NCI-H1694 (cell line): ENCODE data around the gene TIMM8B.
"Not testable (repeated sequence)": the region's sequence is repeated elsewhere in the genome, so short reads cannot be mapped to it uniquely, and the experiment has no call there.

Source experiments
- DNase-seq: peaks from one replicate; lab custom pipeline; 2025; lab: John Stamatoyannopoulos, UW

Gene TIMM8B, protein sequence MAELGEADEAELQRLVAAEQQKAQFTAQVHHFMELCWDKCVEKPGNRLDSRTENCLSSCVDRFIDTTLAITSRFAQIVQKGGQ

DNA sequence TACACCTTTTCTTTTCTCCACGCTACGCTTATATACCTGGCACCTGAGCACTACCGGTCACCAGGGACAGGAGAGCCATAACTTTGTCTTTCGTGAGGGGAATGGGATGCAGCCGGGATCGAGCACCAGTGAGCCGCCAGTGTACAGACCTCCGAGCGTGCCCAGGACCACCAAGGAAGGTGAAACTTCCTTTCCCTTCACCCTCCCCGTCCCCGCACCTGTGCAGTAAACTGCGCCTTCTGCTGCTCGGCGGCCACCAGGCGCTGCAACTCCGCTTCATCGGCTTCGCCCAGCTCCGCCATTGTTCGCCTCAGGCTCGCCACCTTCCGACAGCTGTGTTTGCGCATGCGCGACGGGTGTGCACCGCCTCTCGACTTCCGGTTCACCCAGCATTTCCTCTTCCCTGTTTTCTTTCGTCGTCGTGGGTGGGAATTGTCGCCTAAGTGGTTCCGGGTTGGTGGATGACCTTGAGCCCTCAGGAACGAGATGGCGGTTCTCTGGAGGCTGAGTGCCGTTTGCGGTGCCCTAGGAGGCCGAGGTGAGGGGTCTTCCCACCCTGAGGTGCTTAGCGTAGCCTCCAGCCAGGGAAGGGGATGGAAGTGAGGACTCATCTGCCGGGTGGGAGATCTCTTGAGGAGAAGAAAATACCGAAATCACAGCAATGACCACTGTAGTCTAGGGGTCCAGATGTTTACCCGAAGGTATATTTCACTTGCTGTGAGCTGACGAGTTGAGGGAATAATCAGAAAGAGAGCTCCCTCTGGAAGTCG is at the start of gene TIMM8B, which contains the start of gene SDHD:
TIMM8B (minus strand) TSS at position 335 of the 770 bp plus-strand sequence; CDS start at position 302, 33 bp downstream.
SDHD (plus strand) TSS at position 452 of the 770 bp plus-strand sequence; CDS start at position 487, 35 bp downstream.
- peak; percentile 50 for DNase-seq

DNA sequence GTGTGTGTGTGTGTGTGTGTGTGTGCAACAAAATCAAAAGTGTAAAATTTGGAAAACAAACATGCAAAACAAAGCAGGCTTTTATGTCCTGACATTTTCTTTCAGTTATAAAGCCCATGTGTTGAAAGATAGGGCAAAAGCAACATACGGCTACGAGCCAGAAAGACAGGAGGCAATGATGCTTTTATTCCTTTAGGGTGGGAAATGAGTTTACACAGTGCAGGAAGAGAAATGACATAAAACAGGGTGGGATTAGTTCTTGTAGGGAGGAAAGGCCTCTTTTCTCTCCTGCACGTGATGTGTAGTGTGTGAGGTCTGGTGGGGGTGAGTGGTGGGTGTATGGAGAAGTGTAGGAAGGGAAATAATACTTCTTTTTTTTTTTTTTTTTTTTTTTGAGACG is 47.9 kb upstream of the TIMM8B start:
- DNase-seq: no peak

DNA sequence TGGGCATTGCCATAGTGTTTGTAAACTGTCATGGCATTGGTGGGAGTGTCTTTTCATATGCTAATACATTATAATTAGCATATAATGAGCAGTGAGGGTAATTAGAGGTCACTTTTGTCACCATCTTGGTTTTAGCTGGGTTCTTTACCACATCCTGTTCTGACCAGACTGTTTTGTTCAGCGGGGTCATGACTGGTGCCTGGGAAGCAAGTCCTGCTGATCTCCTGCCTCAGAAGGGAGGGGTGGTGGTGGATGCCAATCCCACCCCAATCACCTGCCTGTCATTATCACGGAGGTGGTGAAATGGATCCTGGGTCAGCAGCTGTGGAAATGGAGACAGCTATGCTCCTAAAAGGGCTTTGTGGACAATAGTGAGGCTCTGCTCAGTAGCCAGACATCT is 46.2 kb upstream of the TIMM8B start:
- DNase-seq: no peak

DNA sequence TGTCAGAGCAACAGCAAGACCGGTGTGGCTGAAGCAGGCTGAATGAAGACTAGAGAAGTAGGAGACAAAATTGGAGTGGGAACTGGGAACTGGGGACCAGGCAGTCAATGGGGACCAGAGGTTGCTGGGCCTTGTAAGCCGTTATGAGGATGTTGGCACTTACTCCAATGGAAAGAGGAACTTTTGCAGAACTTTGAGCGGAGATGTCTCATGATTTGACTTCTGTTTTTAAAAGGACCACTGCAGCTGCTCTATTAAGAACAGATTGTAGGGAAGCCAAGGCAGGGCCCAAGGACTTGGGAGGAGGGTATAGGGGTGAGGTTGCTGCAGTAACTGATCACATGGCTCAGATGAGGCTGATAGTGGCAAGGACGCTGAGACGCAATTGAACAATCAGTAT is 43.1 kb upstream of the TIMM8B start:
- DNase-seq: no peak

DNA sequence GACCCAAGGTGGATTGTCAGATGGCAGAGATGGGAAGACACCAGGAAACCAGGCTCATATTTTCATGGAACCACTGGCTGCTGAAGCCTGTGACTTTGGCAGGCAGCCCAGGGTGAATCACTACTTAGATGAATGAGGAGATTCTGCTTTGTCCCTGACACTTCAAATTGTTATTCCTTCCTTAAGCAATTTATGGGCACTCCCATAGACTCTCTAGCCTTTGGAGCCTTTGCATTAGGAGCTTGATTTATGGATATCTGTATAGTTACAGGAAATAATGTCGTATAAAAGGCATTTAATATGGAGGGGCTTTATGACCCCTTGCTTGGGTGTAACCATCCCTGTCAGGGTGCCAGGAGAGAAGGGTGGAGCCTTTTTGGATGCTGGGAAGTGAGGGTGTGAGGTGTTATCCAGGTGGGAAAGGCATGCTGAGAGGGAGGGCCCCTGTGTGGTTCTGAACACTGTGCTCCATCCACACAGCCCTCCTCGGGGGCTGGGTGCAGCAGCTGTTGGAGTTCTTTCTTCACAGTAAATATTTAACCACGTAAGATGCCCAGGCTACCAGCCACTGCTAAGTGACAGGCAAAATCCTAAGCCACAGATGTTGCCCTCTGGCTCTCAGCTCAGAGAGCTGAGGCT is 42.0 kb upstream of the TIMM8B start:
- DNase-seq: no peak

DNA sequence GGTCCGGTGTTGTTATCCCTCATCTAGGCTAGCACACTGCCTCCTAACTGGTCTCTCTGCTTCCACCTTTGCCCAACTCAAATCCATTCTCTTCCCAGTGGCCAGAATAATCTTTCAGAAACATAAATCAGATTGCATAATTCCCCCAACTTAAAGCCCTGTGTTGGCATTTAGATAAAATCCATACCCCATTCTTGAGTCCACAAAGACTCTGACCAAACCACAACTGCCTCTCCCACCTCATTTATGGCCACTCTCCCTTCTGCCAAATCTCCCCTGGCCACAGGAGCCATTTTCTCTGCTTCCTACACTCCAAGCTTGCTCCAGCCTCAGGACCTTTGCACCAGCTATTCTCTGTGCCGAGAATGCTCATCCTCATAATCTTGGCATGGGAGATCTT is 40.5 kb upstream of the TIMM8B start:
- no peak for DNase-seq

DNA sequence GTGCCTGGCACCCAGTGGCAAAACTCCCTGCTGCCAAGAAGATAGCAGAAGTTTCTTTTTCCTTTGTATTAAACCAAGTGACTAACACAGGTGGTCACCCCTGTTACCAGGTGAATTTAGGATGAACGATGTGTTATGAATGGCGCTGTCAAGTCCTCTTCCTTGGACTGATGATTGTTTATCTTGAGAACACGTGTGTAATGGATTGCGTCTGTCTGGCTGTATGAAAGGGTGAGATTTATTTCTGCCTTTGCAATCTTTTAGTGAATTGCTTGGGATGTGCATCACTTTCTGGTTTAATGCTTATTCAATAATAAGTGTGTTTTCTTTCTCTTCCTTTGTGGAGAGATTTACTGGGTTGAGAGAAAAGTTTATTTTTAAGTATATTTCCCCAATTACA is 36.6 kb upstream of the TIMM8B start:
- DNase-seq: no peak

DNA sequence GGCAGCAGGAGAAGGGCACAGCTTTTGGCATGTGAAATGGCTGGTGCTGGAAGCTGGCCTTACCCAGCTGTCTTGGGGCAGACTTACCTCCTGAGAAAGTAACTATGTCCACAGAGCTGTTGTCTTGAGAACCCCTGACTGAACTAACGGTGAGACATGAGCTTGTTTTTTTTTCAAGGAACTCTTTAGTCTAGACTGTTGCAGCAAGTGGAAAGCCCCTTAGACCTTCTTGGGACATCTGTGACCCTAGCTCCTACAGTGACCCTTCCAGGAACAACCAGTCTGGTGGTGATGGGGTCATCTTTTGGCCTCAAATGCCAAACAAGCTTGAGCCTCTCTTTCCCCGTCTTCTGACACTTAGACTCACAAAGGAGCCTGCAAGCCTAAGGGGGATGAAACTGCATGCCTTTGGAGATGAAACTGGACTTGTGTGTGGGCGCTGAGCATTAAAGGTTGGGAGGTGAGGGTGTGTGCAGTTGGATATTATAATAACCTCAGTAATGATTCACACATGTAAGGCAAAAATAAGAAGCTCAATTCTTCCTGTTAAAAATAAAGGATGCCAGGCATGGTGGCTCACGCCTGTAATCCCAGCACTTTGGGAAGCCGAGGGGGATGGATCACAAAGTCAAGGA is 35.5 kb upstream of the TIMM8B start:
- DNase-seq: no peak

DNA sequence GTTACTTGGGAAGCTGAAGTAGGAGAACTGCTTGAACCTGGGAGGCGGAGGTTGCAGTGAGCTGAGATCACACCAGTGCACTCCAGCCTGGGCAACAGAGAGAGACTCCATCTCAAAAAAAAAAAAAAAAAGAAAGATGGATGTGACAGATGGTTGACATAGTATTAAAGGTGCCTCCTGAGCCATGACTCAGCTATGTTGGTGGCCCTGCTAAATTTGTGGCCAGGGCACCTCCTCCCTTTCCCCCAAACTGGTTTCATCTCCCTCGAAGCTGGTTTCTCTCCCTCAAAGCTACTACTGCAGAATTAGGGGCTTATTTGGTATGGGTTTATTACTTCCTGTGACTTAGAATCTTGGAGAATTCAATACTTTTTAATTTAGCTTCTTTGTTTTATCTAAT is 31.6 kb upstream of the TIMM8B start:
- DNase-seq: no peak

DNA sequence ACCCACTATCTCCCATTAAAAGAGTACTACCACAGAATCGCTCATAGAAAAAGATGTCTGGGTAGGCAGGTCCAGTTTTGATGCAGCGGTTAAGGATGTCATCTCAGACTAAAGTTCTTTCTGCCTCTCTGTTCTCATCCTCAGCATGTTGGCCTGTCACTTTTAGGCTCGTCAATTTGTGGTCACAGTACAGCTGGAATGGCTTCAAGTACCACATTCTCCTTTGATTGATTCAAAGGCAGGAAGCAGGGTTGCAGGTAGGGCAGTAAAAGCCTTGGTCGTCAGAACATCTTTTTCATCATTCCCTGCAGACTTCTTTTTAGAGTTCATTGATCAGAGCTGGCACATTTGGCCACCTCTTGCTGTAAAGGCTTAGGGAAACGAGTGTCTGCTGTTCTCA is 28.8 kb upstream of the TIMM8B start:
- no peak for DNase-seq

DNA sequence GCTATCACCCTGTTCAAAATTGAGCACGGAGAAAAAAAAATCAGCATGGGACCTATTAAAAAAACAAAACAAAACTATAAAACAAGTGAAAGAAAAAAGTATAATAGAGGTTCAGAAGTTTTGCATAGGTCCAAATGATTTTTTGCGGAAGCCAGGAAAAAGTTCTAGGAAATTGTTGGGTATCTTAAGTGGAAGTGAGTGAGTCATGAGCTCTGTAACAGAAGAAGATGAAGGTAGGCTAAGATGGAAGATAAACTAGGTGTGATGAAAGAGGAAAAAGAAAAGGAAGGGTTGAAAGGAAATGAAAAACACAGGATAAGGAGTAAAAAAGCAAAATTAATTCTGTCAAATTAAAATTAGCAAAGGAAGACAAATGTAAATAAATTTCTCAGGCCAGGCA is 27.9 kb upstream of the TIMM8B start:
- no peak for DNase-seq

DNA sequence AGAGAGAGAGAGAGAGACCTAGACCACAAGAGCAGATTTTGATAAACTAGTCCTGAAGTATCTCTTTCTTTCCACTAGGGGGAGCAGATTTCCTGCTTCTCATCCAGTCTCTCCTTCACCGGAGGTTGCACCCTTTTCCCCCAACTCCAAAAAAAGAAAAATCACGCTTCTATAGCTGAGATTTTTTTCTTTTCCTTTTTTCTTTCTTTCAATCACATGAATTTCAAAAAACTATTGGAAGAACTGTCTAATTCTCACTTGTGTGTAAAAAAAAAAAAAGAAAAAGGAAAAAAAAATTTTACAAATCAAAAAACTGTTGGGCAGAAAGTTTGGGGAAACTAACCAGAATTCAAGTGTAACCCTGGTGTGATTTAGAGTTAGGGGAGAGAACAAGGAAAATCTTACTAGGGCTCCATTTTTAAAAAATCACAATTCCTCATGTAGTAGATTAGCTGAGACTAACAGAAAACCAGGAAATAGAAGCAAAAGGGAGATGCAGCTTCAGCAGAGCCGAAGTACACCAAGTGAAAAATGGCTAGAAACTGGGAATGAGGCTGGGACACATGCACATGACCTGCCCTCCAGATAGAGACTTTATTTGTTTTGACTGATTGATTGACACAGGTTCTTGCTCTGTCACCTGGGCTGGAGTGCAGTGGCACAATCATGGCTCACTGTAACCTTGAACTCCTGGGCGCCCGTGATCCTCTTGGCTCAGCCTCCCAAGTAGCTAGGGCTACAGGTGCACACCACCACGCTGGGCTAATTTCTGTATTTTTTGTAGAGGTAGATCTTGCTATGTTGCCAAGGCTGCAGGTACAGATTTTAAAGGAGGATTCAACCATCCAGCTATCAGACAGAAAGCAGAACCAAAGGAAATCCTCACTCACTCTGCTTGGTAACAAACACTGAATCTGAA is 27.2 kb upstream of the TIMM8B start:
- DNase-seq: peak; percentile 1

DNA sequence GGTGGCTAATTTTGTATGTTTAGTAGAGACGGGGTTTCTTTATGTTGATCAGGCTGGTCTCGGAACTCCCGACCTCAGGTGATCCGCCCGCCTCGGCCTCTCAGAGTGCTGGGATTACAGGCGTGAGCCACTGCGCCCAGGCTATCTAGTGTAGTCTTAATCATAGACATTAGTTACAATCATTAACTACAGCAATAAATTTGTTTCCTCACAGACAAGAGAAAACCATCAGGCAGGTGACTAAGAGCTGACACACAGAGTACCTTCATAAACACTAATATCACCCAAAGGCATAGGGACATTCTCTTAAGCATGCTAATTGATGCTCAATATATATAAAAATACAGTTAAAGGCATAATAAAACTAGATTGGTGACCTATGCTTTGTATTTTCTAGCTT is 19.5 kb upstream of the TIMM8B start:
- DNase-seq: no peak

DNA sequence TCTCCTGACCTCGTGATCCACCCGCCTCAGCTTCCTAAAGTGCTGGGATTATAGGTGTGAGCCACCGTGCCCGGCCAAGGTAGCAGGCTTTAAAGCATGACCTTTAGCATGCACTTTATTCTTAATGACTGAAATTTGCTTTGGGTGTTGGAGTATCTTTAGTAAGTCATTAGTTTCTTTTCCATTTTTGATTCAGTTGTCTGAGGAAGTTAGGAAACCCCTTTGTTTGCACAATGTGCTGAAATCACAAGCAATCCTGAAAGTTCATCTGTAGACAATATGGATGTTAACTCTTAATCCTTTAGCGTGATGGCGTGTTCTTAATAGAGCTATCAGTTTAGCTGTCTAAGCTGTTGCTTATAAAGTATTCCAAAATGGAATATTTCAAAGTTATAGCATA is 16.9 kb upstream of the TIMM8B start:
- DNase-seq: no peak

DNA sequence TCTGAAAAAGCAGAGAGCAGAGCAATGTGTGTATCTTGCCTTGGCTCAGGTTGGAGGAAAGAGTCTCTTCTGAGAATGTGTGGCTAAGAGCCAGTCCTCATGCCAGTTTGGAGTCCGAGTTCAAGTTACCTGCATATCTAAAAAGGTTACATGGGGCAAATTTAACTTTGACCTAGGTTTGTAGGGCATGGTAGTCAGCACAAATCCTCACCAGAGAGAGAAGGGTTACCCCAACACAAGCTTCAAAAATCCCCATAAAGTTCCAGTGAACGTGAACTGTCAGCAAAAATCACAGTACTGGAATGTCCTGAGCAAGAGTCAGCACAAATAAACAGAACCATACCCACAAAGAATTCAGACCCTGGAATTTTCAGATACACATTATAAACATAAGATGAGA is 13.9 kb upstream of the TIMM8B start:
- no peak for DNase-seq

DNA sequence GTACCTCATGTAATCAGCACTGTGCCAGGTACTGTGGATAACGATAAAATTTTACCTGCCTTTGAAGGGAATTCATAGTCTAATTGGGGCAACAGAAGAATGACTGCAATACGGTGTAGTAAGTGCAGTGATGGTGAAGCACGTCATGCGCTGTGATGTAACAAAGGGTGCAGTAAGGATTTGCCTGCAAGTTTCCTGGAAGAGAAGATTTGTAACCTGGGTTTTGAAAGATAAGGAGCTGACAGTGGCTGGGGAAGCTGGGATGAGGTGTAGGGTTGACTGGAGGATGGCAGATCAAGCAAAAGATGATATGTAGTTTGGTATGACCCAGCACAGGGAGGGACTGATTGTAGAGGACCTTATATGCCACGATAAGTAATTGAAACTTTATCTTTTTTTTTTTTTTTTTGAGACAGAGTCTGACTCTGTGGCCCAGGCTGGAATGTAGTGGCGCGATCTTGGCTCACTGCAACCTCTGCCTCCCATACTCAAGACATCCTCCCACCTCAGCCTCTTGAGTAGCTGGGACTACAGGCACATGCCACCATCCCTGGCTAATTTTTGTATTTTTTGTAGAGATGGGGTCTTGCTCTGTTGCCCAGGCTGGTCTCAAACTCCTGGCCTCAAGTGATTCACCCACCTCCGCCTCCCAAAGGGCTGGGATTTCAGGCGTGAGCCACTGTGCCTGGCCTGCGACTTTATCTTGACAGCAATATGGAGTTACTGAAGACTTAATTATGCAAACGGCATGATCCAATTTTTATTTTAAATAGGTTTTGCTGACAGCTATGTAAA is 11.4 kb upstream of the TIMM8B start:
- no peak for DNase-seq

DNA sequence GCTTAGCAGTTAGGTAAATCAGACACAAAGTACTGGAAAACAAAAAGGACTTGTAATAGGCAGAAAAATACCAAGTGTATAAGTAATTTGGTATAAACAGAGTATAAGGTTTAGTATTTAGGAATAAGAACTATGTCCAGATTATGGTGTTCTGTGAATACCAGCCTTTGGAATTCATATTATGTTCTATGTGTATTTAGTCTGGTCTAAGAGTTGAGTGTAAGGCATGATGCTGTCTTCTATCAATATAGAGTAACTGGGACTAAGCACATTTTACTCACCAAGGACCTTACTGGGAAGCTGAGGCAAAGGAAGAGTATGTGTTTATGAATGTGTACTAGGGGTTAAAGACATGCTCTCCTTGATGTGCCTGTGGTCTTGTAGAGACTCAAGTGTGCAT is 9.6 kb upstream of the TIMM8B start:
- DNase-seq: no peak

DNA sequence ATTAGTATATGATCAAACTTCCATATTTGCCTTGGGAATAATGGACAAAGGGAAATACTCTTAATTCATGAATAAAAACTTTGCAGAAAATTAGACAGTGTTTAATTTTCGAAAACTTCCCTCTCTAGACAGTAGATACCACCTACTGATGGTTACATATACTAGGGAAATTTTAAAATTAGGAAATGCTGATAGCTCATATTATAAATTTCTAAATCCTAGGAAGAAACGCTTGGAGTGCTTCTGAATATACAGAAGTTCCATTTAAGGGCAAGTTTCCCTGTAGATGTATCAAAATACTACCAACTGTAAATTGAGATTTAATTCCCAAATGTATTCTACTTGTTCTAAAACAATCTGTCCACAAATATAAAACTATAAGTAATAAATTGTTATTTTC is 8.7 kb upstream of the TIMM8B start:
- DNase-seq: not testable (repeated sequence)

DNA sequence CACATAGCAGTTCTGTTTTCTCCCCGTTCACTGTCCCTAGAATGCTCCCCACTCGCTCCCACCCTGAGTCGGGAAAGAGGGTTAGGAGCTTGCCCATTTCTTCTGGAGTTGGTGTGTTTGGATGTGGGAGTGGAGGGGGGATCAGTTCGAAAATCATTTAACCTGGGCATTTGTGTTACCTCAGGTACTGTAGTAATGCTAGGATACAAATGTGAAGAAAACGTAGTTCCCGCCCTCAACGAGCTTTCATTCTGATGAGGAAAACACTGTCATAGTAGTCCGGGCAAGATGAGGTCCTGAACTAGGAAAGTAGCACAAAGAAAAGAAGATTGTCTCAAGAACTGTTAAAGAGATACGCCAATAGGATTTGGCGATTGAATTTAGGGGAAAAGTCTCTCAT is 656 bp upstream of the TIMM8B start:
- no peak for DNase-seq

DNA sequence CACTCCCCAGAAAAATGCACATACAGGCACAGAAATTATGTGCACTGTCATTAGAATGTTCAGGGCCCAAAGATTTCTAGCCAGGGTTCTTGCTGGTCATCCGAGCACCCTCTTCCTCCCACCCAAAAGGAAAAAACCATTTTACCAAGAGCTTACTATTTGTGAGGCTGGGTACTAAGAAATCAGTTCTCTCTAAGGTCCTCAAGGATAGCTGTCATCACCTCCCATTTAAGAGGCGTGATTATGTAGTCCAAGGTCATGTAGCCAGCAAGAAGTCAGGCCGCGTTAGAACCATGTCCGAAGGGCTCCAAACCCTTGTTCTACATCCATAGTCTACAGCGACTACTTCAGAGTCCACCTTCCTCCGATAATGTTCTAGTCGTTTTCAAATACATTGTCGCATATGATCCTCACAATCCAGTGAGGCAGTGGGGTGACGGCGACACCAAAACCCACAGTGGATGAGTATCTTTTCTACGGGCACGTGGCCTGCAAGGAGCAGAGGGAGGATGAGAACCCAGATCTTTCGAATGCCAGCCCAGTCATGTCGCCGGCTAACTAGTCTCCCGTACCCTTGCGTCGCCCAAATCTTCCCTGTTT is 634 bp downstream of the TIMM8B start:
- no peak for DNase-seq

DNA sequence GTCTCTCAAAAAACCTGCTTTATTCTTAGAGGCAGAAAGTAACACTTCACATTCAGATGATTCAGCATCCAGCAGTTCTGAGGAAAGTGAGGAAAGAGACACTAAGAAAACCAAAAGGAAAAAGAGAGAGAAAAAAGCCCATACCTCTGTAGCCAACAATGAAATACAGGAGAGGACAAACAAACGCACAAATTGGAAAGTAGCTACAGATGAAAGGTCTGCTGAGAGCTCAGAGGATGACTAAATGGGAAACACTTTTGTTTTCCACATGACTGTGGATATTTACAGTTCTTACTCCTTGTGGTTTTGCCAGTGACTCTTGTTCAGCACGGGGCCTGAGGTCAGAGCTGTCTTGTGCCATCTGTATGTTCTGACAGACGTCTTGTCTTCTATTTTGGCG is 3.8 kb downstream of the TIMM8B start:
- no peak for DNase-seq
